Fibroblast of the aortic adventitia (primary cell): ENCODE measurements around the gene NOX4. TPM values are rescaled to one million over a fixed set of nuclear protein-coding genes. Genes with fewer than 3 reads are reported as not detected.

Experiments
- DNase-seq: peaks from one replicate; pipeline ENCODE4 v3.0.0-alpha.2; 2010; ENCODE audit warnings: low read depth
- H3K4me3 ChIP-seq: 2 replicates; pipeline ENCODE4 v1.5.1; 2011; ENCODE audit warnings: low read depth, mild to moderate bottlenecking, control low read depth, low read length, moderate library complexity
- CTCF ChIP-seq: IDR thresholded peaks from 2 replicates; pipeline ENCODE4 v1.5.1; 2011; ENCODE audit warnings: mild to moderate bottlenecking, low read length, control low read depth, inconsistent platforms; ENCODE audit not compliant: insufficient read depth
- total RNA-seq: library from RNA; depleted of rRNA; stranded (reverse); fragments of >200 nt; gene quantifications from 2 replicates; pipeline ENCODE4 v1.2.3, GENCODE V29; 2012; ENCODE audit warnings: low replicate concordance

The NOX4 gene
- total RNA-seq, 1 donor = 1.4 TPM

- TF ChIP-seq CTCF = no peak
- no peak for DNase-seq
- no peak overlapping the region for H3K4me3 ChIP-seq
Observed at GRCh38 chr11:89484896-89485295, 6.3 kb downstream of the NOX4 start.

- H3K4me3 ChIP-seq = no peak overlapping the region
- TF ChIP-seq CTCF = no peak
- no peak for DNase-seq
Observed at GRCh38 chr11:89477175-89477574, 14.0 kb downstream of the NOX4 start.

GRCh38 chr11:89463266-89463780 lies 27.9 kb downstream of the NOX4 start:
- peak; percentile 0 for DNase-seq
- H3K4me3 ChIP-seq = no peak overlapping the region
- no peak for TF ChIP-seq CTCF

- DNase-seq = no peak
Observed at GRCh38 chr11:89458716-89459115, 32.5 kb downstream of the NOX4 start.

GRCh38 chr11:89457190-89457589 lies 34.0 kb downstream of the NOX4 start:
- DNase-seq = no peak
- no peak overlapping the region for H3K4me3 ChIP-seq
- no peak for TF ChIP-seq CTCF

More at GRCh38 chr11:89458716-89459115, 32.5 kb downstream of the NOX4 start:
- no peak for TF ChIP-seq CTCF
- H3K4me3 ChIP-seq = no peak overlapping the region

GRCh38 chr11:89456681-89457080 lies 34.5 kb downstream of the NOX4 start:
- H3K4me3 ChIP-seq = no peak overlapping the region
- no peak for TF ChIP-seq CTCF
- DNase-seq = no peak

GRCh38 chr11:89452780-89453179 lies 38.4 kb downstream of the NOX4 start:
- H3K4me3 ChIP-seq = no peak overlapping the region
- no peak for TF ChIP-seq CTCF
- no peak for DNase-seq
